ENCODE measurements around the gene MEAK7.

DNA sequence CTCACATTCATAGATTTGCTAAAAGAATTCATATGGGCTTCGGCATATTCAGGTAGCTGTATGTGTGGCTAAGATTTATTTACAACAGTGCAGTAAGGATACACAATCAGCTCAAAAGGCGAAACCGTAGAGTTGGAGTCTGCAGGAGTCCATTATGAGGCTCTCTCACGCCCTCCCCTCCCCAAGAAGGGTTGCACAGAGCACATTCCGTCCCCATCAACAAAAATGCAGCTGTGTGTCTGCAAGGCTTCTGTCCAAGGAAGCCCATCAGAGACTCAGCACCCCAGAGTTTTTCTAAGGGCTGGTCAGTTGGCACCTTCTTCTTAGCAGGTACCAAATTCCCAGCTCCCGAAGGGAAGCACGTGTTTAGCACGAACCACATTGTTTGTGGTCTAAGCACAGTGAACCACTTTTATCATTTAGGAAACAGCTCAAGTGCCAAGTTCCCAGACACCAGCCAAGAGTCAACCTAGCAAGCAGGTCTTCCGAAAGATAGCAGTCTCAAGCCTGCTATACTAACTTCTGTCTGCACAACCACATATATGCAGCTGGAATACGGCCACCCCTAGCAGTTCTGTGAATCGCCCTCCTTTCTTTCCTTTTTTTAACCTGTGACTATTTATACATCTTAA is 28.5 kb upstream of the MEAK7 start:
- TF ChIP-seq CTCF (IDR thresholded peaks at IDR 0.05) (no peak), ZFX (IDR thresholded peaks at IDR 0.05; ENCODE audit: borderline replicate concordance) (no peak)
